HG02610 (cell line): ENCODE results near the gene IMMP2L.
A peak's percentile ranks its signal among the peaks of the same experiment; 100 is the strongest.

ENCODE experiments used
- ATAC-seq: cut with Tn5 transposase; IDR thresholded peaks from one replicate; pipeline ENCODE4 v1.9.1; 2021; ENCODE audit warnings: mild to moderate bottlenecking, moderate library complexity; ENCODE audit not compliant: unreplicated experiment

Gene IMMP2L

GRCh38 chr7:111401516-111401915, 160.8 kb downstream of the IMMP2L start:
- no peak for ATAC-seq

GRCh38 chr7:111400088-111400487, 162.2 kb downstream of the IMMP2L start:
- ATAC-seq, result no peak

- no peak for ATAC-seq
Measured at GRCh38 chr7:111394891-111395290, 167.4 kb downstream of the IMMP2L start.

- ATAC-seq, result no peak
Measured at GRCh38 chr7:111393011-111393754, 169.1 kb downstream of the IMMP2L start.

GRCh38 chr7:111392294-111392693, 170.0 kb downstream of the IMMP2L start:
- no peak for ATAC-seq

- ATAC-seq, result no peak
Measured at GRCh38 chr7:111390000-111390399, 172.3 kb downstream of the IMMP2L start.

- peak; percentile 91 for ATAC-seq
Measured at GRCh38 chr7:111388912-111389311, 173.4 kb downstream of the IMMP2L start.

- ATAC-seq, result no peak
Measured at GRCh38 chr7:111388016-111388415, 174.3 kb downstream of the IMMP2L start.

- no peak for ATAC-seq
Measured at GRCh38 chr7:111384065-111384891, 178.0 kb downstream of the IMMP2L start.

GRCh38 chr7:111383133-111383532, 179.2 kb downstream of the IMMP2L start:
- no peak for ATAC-seq

- ATAC-seq, result no peak
Measured at GRCh38 chr7:111381590-111381989, 180.7 kb downstream of the IMMP2L start.

- ATAC-seq, result no peak
Measured at GRCh38 chr7:111380945-111381344, 181.3 kb downstream of the IMMP2L start.

GRCh38 chr7:111374027-111374426, 188.3 kb downstream of the IMMP2L start:
- no peak for ATAC-seq

- no peak for ATAC-seq
Measured at GRCh38 chr7:111371437-111371836, 190.9 kb downstream of the IMMP2L start.

GRCh38 chr7:111370002-111370401, 192.3 kb downstream of the IMMP2L start:
- no peak for ATAC-seq

- ATAC-seq, result no peak
Measured at GRCh38 chr7:111368381-111369065, 193.8 kb downstream of the IMMP2L start.

- ATAC-seq, result no peak
Measured at GRCh38 chr7:111364413-111364812, 197.9 kb downstream of the IMMP2L start.

- no peak for ATAC-seq
Measured at GRCh38 chr7:111363099-111363498, 199.2 kb downstream of the IMMP2L start.

GRCh38 chr7:111362506-111363054, 199.7 kb downstream of the IMMP2L start:
- no peak for ATAC-seq

GRCh38 chr7:111358915-111359314, 203.4 kb downstream of the IMMP2L start:
- no peak for ATAC-seq

GRCh38 chr7:111357691-111358090, 204.6 kb downstream of the IMMP2L start:
- no peak for ATAC-seq
